ENCODE measurements around the gene POMT2. TPM values are rescaled to one million over a fixed set of nuclear protein-coding genes. Genes with fewer than 3 reads are reported as not detected.

Gene POMT2
- total and polyA plus RNA-seq, 2 donors (not counting 3 experiments of a cell fraction or from before 2014, with no cell fraction given): 19.5 to 48.2 TPM

GRCh38 chr14:77325746-77326094 is 5.0 kb upstream of the POMT2 start:
- Histone ChIP-seq H3K27ac (ENCODE audit: insufficient read depth, low read depth, low read length) (no peak overlapping the region), H3K27me3 (ENCODE audit: control insufficient read depth in 2 of 2, insufficient read depth in 2 of 2, low read length in 2 of 2) (no peaks in the 10 kb centered on the region), H3K9ac (replicated peaks; ENCODE audit: extremely low read depth, insufficient read depth, low read length) (no peak overlapping the region), H3K9me1 (replicated peaks; ENCODE audit: control insufficient read depth, extremely low read depth, insufficient read depth, low read length) (no peaks in the 10 kb centered on the region), H3K4me3 (replicated peaks in 1 of 3; ENCODE audit: insufficient read depth in 1 of 3, low read depth in 1 of 3, low read length in 3 of 3) (no peak overlapping the region), H4K20me1 (replicated peaks; ENCODE audit: control insufficient read depth, extremely low read depth, insufficient read depth, low read length) (no peaks in the 10 kb centered on the region), H3K4me1 (ENCODE audit: control insufficient read depth, extremely low read depth, insufficient read depth, low read length) (peaks cover 8% of the 10 kb centered on the region), H2AFZ (ENCODE audit: low read depth, low read length) (no peak overlapping the region), H3K36me3 (ENCODE audit: control insufficient read depth in 2 of 2, extremely low read depth in 1 of 2, insufficient read depth in 2 of 2, low read length in 2 of 2) (no peaks in the 10 kb centered on the region), H3K4me2 (ENCODE audit: insufficient read depth, low read length) (no peak overlapping the region), H3K79me2 (ENCODE audit: control insufficient read depth, insufficient read depth, low read length) (no peaks in the 10 kb centered on the region), H3K9me3 (replicated peaks; ENCODE audit: control insufficient read depth, insufficient read depth, low read length) (no peaks in the 10 kb centered on the region)
- dilution Hi-C loops (cut with MboI; ENCODE audit: extremely low pct_ligation_motif_present, low sequenced_read_pairs) (no loop called here), intact Hi-C loops (cut with micrococcal nuclease) (no loop called here)
- DNase-seq (ENCODE audit: low read depth, low spot score) (no peak), FAIRE-seq (no peak)
- ChIA-PET POLR2A (interaction anchor here (0.6 kb wide), 1 partner anchor 421 kb away, joined by 4 read pairs; no protein-coding TSS in a partner anchor), CTCF (interaction anchor here (1.0 kb wide), 1 partner anchor 10 kb away, joined by 4 read pairs; no protein-coding TSS in a partner anchor)
- TF ChIP-seq MAX (IDR thresholded peaks at IDR 0.05; ENCODE audit: insufficient read depth, insufficient read length) (no peak), JUN (IDR thresholded peaks at IDR 0.05; ENCODE audit: borderline replicate concordance, insufficient read depth, insufficient read length, low read depth) (no peak), GATA2 (IDR thresholded peaks at IDR 0.05; ENCODE audit: insufficient read depth, insufficient read length, low read depth, low read length) (no peak), POLR2AphosphoS5 (IDR thresholded peaks at IDR 0.05; ENCODE audit: insufficient read depth, low read depth, low read length) (no peak), POLR2A (IDR thresholded peaks at IDR 0.05; ENCODE audit: low read depth, low read length) (no peak), FOS (IDR thresholded peaks at IDR 0.05; ENCODE audit: borderline replicate concordance, insufficient read depth, low read length) (no peak), EZH2 (IDR thresholded peaks at IDR 0.05; ENCODE audit: borderline replicate concordance, low read depth, low read length, severe bottlenecking) (no peak), MYC (IDR thresholded peaks at IDR 0.05; ENCODE audit: low read depth, low read length) (no peak), CTCF (IDR thresholded peaks at IDR 0.05; ENCODE audit: extremely low read depth in 1 of 2, insufficient read depth in 1 of 2, low read depth in 1 of 2, low read length in 2 of 2) (no peak)
- no TSS peak for BruUV-seq (replicated peaks)
